ENCODE results near the gene HSBP1L1. TPM values are rescaled to one million over a fixed set of nuclear protein-coding genes. Genes with fewer than 3 reads are reported as not detected.

Gene HSBP1L1
- total and polyA plus RNA-seq, 2 of the 13 experiments (the other 11 are each of a cell fraction or from before 2014, with no cell fraction given) = 22.6 to 45.1 TPM

GRCh38 chr18:79988451-79989194 lies 24.2 kb downstream of the HSBP1L1 start, which contains the start of gene TXNL4A (continued):
- TF ChIP-seq ARID3A (IDR thresholded peaks at IDR 0.05; ENCODE audit: low read depth, low read length) = no peak
- TF ChIP-seq POGK (CRISPR knock-in tag; conservative IDR thresholded peaks at IDR 0.05) = peak; percentile 76
- TF ChIP-seq ATF4 (CRISPR knock-in tag; IDR thresholded peaks at IDR 0.05) = peak in 1 of 2 experiments; percentile 26; a peak in 1 of 4 replicates
- TF ChIP-seq RARG (CRISPR knock-in tag; IDR thresholded peaks at IDR 0.05; ENCODE audit: low read depth) = no peak; the same call in 1 of the 2 replicates
- TF ChIP-seq PAWR (CRISPR knock-in tag; IDR thresholded peaks at IDR 0.05; ENCODE audit: borderline replicate concordance) = 0 out of 2 replicates have a peak, but pooled peaks have one; percentile 76
- no peak for TF ChIP-seq MBD4 (IDR thresholded peaks at IDR 0.05; ENCODE audit: borderline replicate concordance, low read length)
- TF ChIP-seq SP4 (CRISPR knock-in tag; IDR thresholded peaks at IDR 0.05) = peak; percentile 74; the same call in 1 of the 2 replicates
- peak; percentile 50 for TF ChIP-seq ZBTB10 (CRISPR knock-in tag; IDR thresholded peaks at IDR 0.05; ENCODE audit: borderline replicate concordance)
- TF ChIP-seq EEA1 (CRISPR knock-in tag; IDR thresholded peaks at IDR 0.05; ENCODE audit: borderline replicate concordance) = 0 out of 2 replicates have a peak, but pooled peaks have one; percentile 53
- TF ChIP-seq MAFG (CRISPR knock-in tag; IDR thresholded peaks at IDR 0.05) = no peak
- peak; percentile 26; the same call in 1 of the 2 replicates for TF ChIP-seq SP2 (CRISPR knock-in tag; IDR thresholded peaks at IDR 0.05)
- TF ChIP-seq TOE1 (CRISPR knock-in tag; IDR thresholded peaks at IDR 0.05) = peak; percentile 35; the same call in 1 of the 2 replicates
- no peak; the same call in 1 of the 2 replicates for TF ChIP-seq KDM3A (CRISPR knock-in tag; IDR thresholded peaks at IDR 0.05; ENCODE audit: low read depth)
- peak; percentile 84; the same call in 1 of the 2 replicates for TF ChIP-seq ZNF275 (CRISPR knock-in tag; IDR thresholded peaks at IDR 0.05; ENCODE audit: borderline replicate concordance)
- TF ChIP-seq ZNF546 (CRISPR knock-in tag; conservative IDR thresholded peaks at IDR 0.05) = peak; percentile 93
- TF ChIP-seq ZHX1 (CRISPR knock-in tag; IDR thresholded peaks at IDR 0.05; ENCODE audit: low read depth) = peak; percentile 72; the same call in 1 of the 2 replicates

All from HepG2 (cell line).